Adrenal gland (tissue), 12 donors: ENCODE results near the gene RALGPS1. TPM values are rescaled to one million over a fixed set of nuclear protein-coding genes. Genes with fewer than 3 reads are reported as not detected.

Experiments used
- DNase-seq, 7 donors: peaks; one replicate each; pipeline ENCODE4 v3.0.0-alpha.2; 2019 to 2020
- H3K27ac ChIP-seq, 5 donors: fragments of 200-600 bp; sonication (generic) in 4 of 5; 1 replicate in 3 of 5; 2 replicates in 2 of 5; pipeline versions ENCODE4 v1.5.1 to v1.8.0; 2016 to 2020; ENCODE audit warnings: mild to moderate bottlenecking in 1 of 5
- H3K27me3 ChIP-seq: fragments of 200-600 bp; 2 replicates; pipeline ENCODE4 v1.8.0; 2021
- H3K36me3 ChIP-seq, 2 donors: fragments of 200-600 bp; replicated peaks in 1 of 2; 1 replicate in 1 of 2; 2 replicates in 1 of 2; pipeline versions ENCODE4 v1.5.1 to v1.8.0; 2018 to 2022
- H3K4me1 ChIP-seq, 2 donors: fragments of 200-600 bp; replicated peaks in 1 of 2; 1 replicate in 1 of 2; 2 replicates in 1 of 2; pipeline versions ENCODE4 v1.5.1 to v1.8.0; 2018 to 2021
- H3K4me3 ChIP-seq, 4 donors: fragments of 200-600 bp; sonication (generic) in 3 of 4; one replicate each; pipeline ENCODE4 v1.5.1; 2016 to 2018
- H3K9me3 ChIP-seq, 3 donors: fragments of 200-600 bp; sonication (generic) in 1 of 3; replicated peaks in 1 of 3; 1 replicate in 2 of 3; 2 replicates in 1 of 3; pipeline versions ENCODE4 v1.5.1 to v1.8.0; 2016 to 2021
- CTCF ChIP-seq, 6 experiments: fragments of 450-650 bp in 4 of 6; fragments of 200-600 bp in 2 of 6; sonication (generic) in 1 of 6; IDR thresholded peaks; 1 replicate in 5 of 6; 2 replicates in 1 of 6; pipeline versions ENCODE4 v1.5.1 to v1.8.0; 2016 to 2021; ENCODE audit warnings: antibody characterized with exemption in 6 of 6, mild to moderate bottlenecking in 2 of 6, moderate library complexity in 1 of 6
- POLR2A ChIP-seq, 2 donors: fragments of 450-650 bp; IDR thresholded peaks; one replicate each; pipeline ENCODE4 v1.6.1; 2017; ENCODE audit warnings: antibody characterized with exemption in 2 of 2, mild to moderate bottlenecking in 2 of 2, moderate library complexity in 1 of 2
- WGBS, 4 donors: extraction: QIAGEN DNeasy Blood & Tissue Kit in 2 of 4; methylation state at CpG; one replicate each; pipeline versions ENCODE4 v1.1.5 to v1.1.7; 2013 to 2017; 5-methylcytosine and 5-hydroxymethylcytosine counted together
- intact Hi-C, 2 donors: fragments of 100-400 bp; cut with DNase I; formaldehyde crosslinking; loops; one replicate each; pipeline versions ENCODE4 v1.14.1 to v1.15.0; 2022 to 2023
- polyA plus RNA-seq, 3 donors: library from polyadenylated mRNA; stranded (reverse); fragments of 200-250 nt in 2 of 3; fragments of 350-450 nt in 1 of 3; fragmentation: Illumina TruSeq in 1 of 3; extraction: RNeasy Lipid Tissue Mini Kit (QIAGEN cat#74804) in 1 of 3; gene quantifications; one replicate each; pipeline ENCODE4 v1.2.3, GENCODE V29; 2013 to 2014
- total RNA-seq, 9 donors: library from RNA; depleted of rRNA in 4 of 9; stranded (reverse); fragments of >200 nt in 4 of 9; fragments of 120-200 nt in 1 of 9; fragmentation: NEBNext Ultra II Directional in 1 of 9; extraction: Animal tissue kit (Norgen Biotek cat#: 25700) in 1 of 9; gene quantifications; one replicate each; pipeline versions ENCODE4 v1.1.0 to v1.2.4, GENCODE V29; 2013 to 2023
- donor health status: healthy with polysubstance abuse.
- donor health status: Bipolar disorder and iron deficiency.
- donor health status: DM: yes; HTN: yes; CAD: no.
- donor health status: DM: no; HTN: no; CAD: no.
- donor health status: DM: no; HTN: no; CAD: no.
- donor health status: DM: yes; HTN: yes; CAD: no.

Gene RALGPS1
- total and polyA plus RNA-seq, 12 donors: 2.8 to 9.9 (median 5.1) TPM

GRCh38 chr9:127130661-127131538, 216.3 kb downstream of the RALGPS1 start:
- peak overlapping the region in 2 of 5 donors; percentile 53 to 66 for H3K27ac ChIP-seq
- TF ChIP-seq CTCF (IDR thresholded peaks at IDR 0.05) (no peak), POLR2A (IDR thresholded peaks at IDR 0.05) (no peak)
- peak in 4 of 7 donors; percentile 32 to 91 (median 39) for DNase-seq
- no peaks in the 10 kb centered on the region for H3K36me3 ChIP-seq
- no peaks in the 10 kb centered on the region for H3K27me3 ChIP-seq
- no peak overlapping the region for H3K4me3 ChIP-seq
- WGBS, 4 donors: 84 to 88% (median 86%) methylated on average over 10 of the region's 10 CpGs
- H3K4me1 ChIP-seq: peaks cover 0 to 19% of the 10 kb centered on the region in 2 donors
- no peaks in the 10 kb centered on the region for H3K9me3 ChIP-seq
- intact Hi-C loops: loop anchor here in 1 of 2 donors (5.0 kb wide), 1 partner anchor 56 kb away; no protein-coding TSS in a partner anchor

GRCh38 chr9:127131871-127132270, 217.3 kb downstream of the RALGPS1 start:
- Histone ChIP-seq H3K27me3 (no peaks in the 10 kb centered on the region), H3K36me3 (no peaks in the 10 kb centered on the region), H3K4me3 (no peak overlapping the region), H3K9me3 (no peaks in the 10 kb centered on the region), H3K27ac (peak overlapping the region in 2 of 5 donors; percentile 53 to 66), H3K4me1 (peaks cover 0 to 19% of the 10 kb centered on the region in 2 donors)
- TF ChIP-seq POLR2A (IDR thresholded peaks at IDR 0.05) (no peak), CTCF (IDR thresholded peaks at IDR 0.05) (no peak)
- intact Hi-C loops: loop anchor here in 1 of 2 donors (5.0 kb wide), 1 partner anchor 55 kb away; no protein-coding TSS in a partner anchor
- 80 to 90% (median 90%) methylated on average over 6 of the region's 6 CpGs for WGBS, 4 donors
- peak in 1 of 7 donors; percentile 51 for DNase-seq

GRCh38 chr9:127132375-127132774, 217.8 kb downstream of the RALGPS1 start:
- WGBS, 4 donors: 86 to 98% (median 94%) methylated on average over 4 of the region's 4 CpGs
- Histone ChIP-seq H3K9me3 (no peaks in the 10 kb centered on the region), H3K36me3 (no peaks in the 10 kb centered on the region), H3K4me3 (no peak overlapping the region), H3K27ac (peak overlapping the region in 2 of 5 donors; percentile 53 to 66), H3K27me3 (no peaks in the 10 kb centered on the region), H3K4me1 (peaks cover 0 to 19% of the 10 kb centered on the region in 2 donors)
- no peak for TF ChIP-seq POLR2A (IDR thresholded peaks at IDR 0.05)
- no peak for TF ChIP-seq CTCF (IDR thresholded peaks at IDR 0.05)
- peak in 3 of 7 donors; percentile 0 to 42 (median 11) for DNase-seq
- intact Hi-C loops: loop anchor here in 1 of 2 donors (5.0 kb wide), 1 partner anchor 55 kb away; no protein-coding TSS in a partner anchor

- Histone ChIP-seq H3K9me3 (no peaks in the 10 kb centered on the region), H3K27me3 (no peaks in the 10 kb centered on the region), H3K4me1 (peaks cover 0 to 19% of the 10 kb centered on the region in 2 donors), H3K4me3 (no peak overlapping the region), H3K36me3 (no peaks in the 10 kb centered on the region), H3K27ac (peak overlapping the region in 2 of 5 donors; percentile 73)
- no peak for TF ChIP-seq CTCF (IDR thresholded peaks at IDR 0.05)
- no peak for TF ChIP-seq POLR2A (IDR thresholded peaks at IDR 0.05)
- intact Hi-C loops: loop anchor here in 1 of 2 donors (5.0 kb wide), 1 partner anchor 54 kb away; no protein-coding TSS in a partner anchor
- 81 to 89% (median 85%) methylated on average over 14 to 15 of the region's 15 CpGs for WGBS, 4 donors
- DNase-seq: peak in 3 of 7 donors; percentile 5 to 51 (median 16)
Observed at GRCh38 chr9:127132921-127133647, 218.5 kb downstream of the RALGPS1 start.
